SKM-1 treated with dmso at 0.1 percent for 144 hours (cell line): ENCODE data around the gene TMEM108.

Experiments used
- DNase-seq: peaks from one replicate; lab custom pipeline; 2025; ENCODE audit not compliant: unreplicated experiment; lab: John Stamatoyannopoulos, UW

TMEM108 gene

GRCh38 chr3:133054586-133054985 lies 16.4 kb downstream of the TMEM108 start:
- DNase-seq: no peak

GRCh38 chr3:133055339-133055738 lies 17.1 kb downstream of the TMEM108 start:
- DNase-seq: no peak

GRCh38 chr3:133058243-133058642 lies 20.1 kb downstream of the TMEM108 start:
- no peak for DNase-seq

- DNase-seq: no peak
Measured at GRCh38 chr3:133058831-133059230, 20.6 kb downstream of the TMEM108 start.

GRCh38 chr3:133065193-133065961 lies 27.2 kb downstream of the TMEM108 start:
- no peak for DNase-seq

- DNase-seq: no peak
Measured at GRCh38 chr3:133066026-133066425, 27.8 kb downstream of the TMEM108 start.

- DNase-seq: no peak
Measured at GRCh38 chr3:133069556-133070286, 31.5 kb downstream of the TMEM108 start.

- no peak for DNase-seq
Measured at GRCh38 chr3:133074977-133075376, 36.8 kb downstream of the TMEM108 start.

GRCh38 chr3:133077688-133078087 lies 39.5 kb downstream of the TMEM108 start:
- DNase-seq: no peak

GRCh38 chr3:133079621-133080020 lies 41.4 kb downstream of the TMEM108 start:
- DNase-seq: no peak

GRCh38 chr3:133081016-133081415 lies 42.8 kb downstream of the TMEM108 start:
- DNase-seq: no peak

- no peak for DNase-seq
Measured at GRCh38 chr3:133083395-133083794, 45.2 kb downstream of the TMEM108 start.

GRCh38 chr3:133089906-133090485 lies 51.8 kb downstream of the TMEM108 start:
- DNase-seq: no peak

- no peak for DNase-seq
Measured at GRCh38 chr3:133092681-133093080, 54.5 kb downstream of the TMEM108 start.

GRCh38 chr3:133093366-133093765 lies 55.2 kb downstream of the TMEM108 start:
- DNase-seq: no peak

- DNase-seq: no peak
Measured at GRCh38 chr3:133096900-133097613, 58.9 kb downstream of the TMEM108 start.

- DNase-seq: no peak
Measured at GRCh38 chr3:133103706-133104105, 65.5 kb downstream of the TMEM108 start.

- no peak for DNase-seq
Measured at GRCh38 chr3:133106169-133106568, 68.0 kb downstream of the TMEM108 start.

- no peak for DNase-seq
Measured at GRCh38 chr3:133112666-133113065, 74.5 kb downstream of the TMEM108 start.

- no peak for DNase-seq
Measured at GRCh38 chr3:133113526-133113925, 75.3 kb downstream of the TMEM108 start.

GRCh38 chr3:133113927-133114597 lies 75.9 kb downstream of the TMEM108 start:
- no peak for DNase-seq
